Duodenal mucosa (tissue), 2 donors: ENCODE results near the gene OOSP2.

Source experiments
- H3K27ac ChIP-seq: one replicate; pipeline ENCODE4 v1.7.0; 2013; ENCODE audit warnings: low read depth, low read length
- H3K27me3 ChIP-seq, 2 donors: one replicate each; pipeline ENCODE4 v1.7.0; 2013; ENCODE audit warnings: low read length in 2 of 2, control low read depth in 1 of 2; ENCODE audit not compliant: insufficient read depth in 2 of 2, control insufficient read depth in 1 of 2
- H3K36me3 ChIP-seq, 2 donors: one replicate each; pipeline ENCODE4 v1.7.0; 2013; ENCODE audit warnings: low read length in 2 of 2, control low read depth in 1 of 2; ENCODE audit not compliant: insufficient read depth in 2 of 2, control insufficient read depth in 1 of 2
- H3K4me1 ChIP-seq, 2 donors: one replicate each; pipeline ENCODE4 v1.7.0; 2013; ENCODE audit warnings: low read length in 2 of 2, control low read depth in 1 of 2; ENCODE audit not compliant: insufficient read depth in 2 of 2, control insufficient read depth in 1 of 2
- H3K4me3 ChIP-seq, 2 donors: one replicate each; pipeline ENCODE4 v1.7.0; 2013; ENCODE audit warnings: low read length in 2 of 2, low read depth in 1 of 2
- H3K9ac ChIP-seq, 2 donors: one replicate each; pipeline ENCODE4 v1.7.0; 2013; ENCODE audit warnings: low read length in 2 of 2, low read depth in 1 of 2
- H3K9me3 ChIP-seq, 2 donors: one replicate each; pipeline ENCODE4 v1.7.0; 2013; ENCODE audit warnings: low read length in 2 of 2, control low read depth in 1 of 2; ENCODE audit not compliant: control insufficient read depth in 1 of 2

The OOSP2 gene

GRCh38 chr11:60077981-60078380, 37.8 kb downstream of the OOSP2 start:
- Histone ChIP-seq H3K36me3 (no peaks in the 10 kb centered on the region), H3K9me3 (no peaks in the 10 kb centered on the region), H3K27ac (no peak overlapping the region), H3K4me3 (no peak overlapping the region), H3K9ac (no peak overlapping the region), H3K4me1 (no peaks in the 10 kb centered on the region), H3K27me3 (no peaks in the 10 kb centered on the region)

GRCh38 chr11:60078745-60079144, 38.5 kb downstream of the OOSP2 start:
- no peak overlapping the region for H3K27ac ChIP-seq
- no peak overlapping the region for H3K9ac ChIP-seq
- no peaks in the 10 kb centered on the region for H3K4me1 ChIP-seq
- H3K36me3 ChIP-seq, result no peaks in the 10 kb centered on the region
- no peak overlapping the region for H3K4me3 ChIP-seq
- H3K9me3 ChIP-seq, result no peaks in the 10 kb centered on the region
- H3K27me3 ChIP-seq, result no peaks in the 10 kb centered on the region

GRCh38 chr11:60080535-60080934, 40.3 kb downstream of the OOSP2 start:
- H3K4me1 ChIP-seq, result no peaks in the 10 kb centered on the region
- H3K9ac ChIP-seq, result no peak overlapping the region
- no peaks in the 10 kb centered on the region for H3K36me3 ChIP-seq
- no peak overlapping the region for H3K27ac ChIP-seq
- H3K27me3 ChIP-seq, result peaks cover 0 to 6% of the 10 kb centered on the region in 2 donors
- no peaks in the 10 kb centered on the region for H3K9me3 ChIP-seq
- no peak overlapping the region for H3K4me3 ChIP-seq

GRCh38 chr11:60084631-60085273, 44.5 kb downstream of the OOSP2 start:
- no peaks in the 10 kb centered on the region for H3K36me3 ChIP-seq
- H3K4me3 ChIP-seq, result no peak overlapping the region
- peaks cover 0 to 6% of the 10 kb centered on the region in 2 donors for H3K27me3 ChIP-seq
- no peak overlapping the region for H3K27ac ChIP-seq
- no peak overlapping the region for H3K9ac ChIP-seq
- H3K4me1 ChIP-seq, result no peaks in the 10 kb centered on the region
- no peaks in the 10 kb centered on the region for H3K9me3 ChIP-seq

GRCh38 chr11:60085909-60086308, 45.7 kb downstream of the OOSP2 start:
- Histone ChIP-seq H3K36me3 (no peaks in the 10 kb centered on the region), H3K9me3 (no peaks in the 10 kb centered on the region), H3K4me3 (no peak overlapping the region), H3K27ac (no peak overlapping the region), H3K9ac (no peak overlapping the region), H3K4me1 (no peaks in the 10 kb centered on the region), H3K27me3 (peaks cover 0 to 6% of the 10 kb centered on the region in 2 donors)

- Histone ChIP-seq H3K4me3 (no peak overlapping the region), H3K36me3 (no peaks in the 10 kb centered on the region), H3K27me3 (peaks cover 0 to 6% of the 10 kb centered on the region in 2 donors), H3K9ac (no peak overlapping the region), H3K27ac (no peak overlapping the region), H3K9me3 (no peaks in the 10 kb centered on the region), H3K4me1 (no peaks in the 10 kb centered on the region)
These were observed 47.0 kb downstream of the OOSP2 start for GRCh38 chr11:60087239-60087638.

GRCh38 chr11:60088364-60088763, 48.2 kb downstream of the OOSP2 start, which contains the start of gene MS4A2:
Gene MS4A2 (plus strand): TSS chr11:60088664. CDS start chr11:60088766, 102 bp downstream.
- no peak within 1 kb of the TSS for H3K4me3 ChIP-seq
- peaks cover 0 to 6% of the 10 kb centered on the region in 2 donors for H3K27me3 ChIP-seq
- H3K36me3 ChIP-seq, result no peaks in the 10 kb centered on the region
- no peak within 1 kb of the TSS for H3K9ac ChIP-seq
- no peaks in the 10 kb centered on the region for H3K4me1 ChIP-seq
- H3K27ac ChIP-seq, result no peak within 1 kb of the TSS
- H3K9me3 ChIP-seq, result no peaks in the 10 kb centered on the region

- no peaks in the 10 kb centered on the region for H3K36me3 ChIP-seq
- H3K9ac ChIP-seq, result no peak overlapping the region
- H3K27me3 ChIP-seq, result no peaks in the 10 kb centered on the region
- H3K4me1 ChIP-seq, result peaks cover 9 to 11% of the 10 kb centered on the region in 2 donors
- no peak overlapping the region for H3K4me3 ChIP-seq
- H3K9me3 ChIP-seq, result no peaks in the 10 kb centered on the region
- H3K27ac ChIP-seq, result no peak overlapping the region
These were observed 55.4 kb downstream of the OOSP2 start for GRCh38 chr11:60095477-60096120.

GRCh38 chr11:60097189-60097588, 57.0 kb downstream of the OOSP2 start:
- H3K27ac ChIP-seq, result no peak overlapping the region
- no peak overlapping the region for H3K9ac ChIP-seq
- H3K9me3 ChIP-seq, result no peaks in the 10 kb centered on the region
- no peak overlapping the region for H3K4me3 ChIP-seq
- no peaks in the 10 kb centered on the region for H3K27me3 ChIP-seq
- H3K4me1 ChIP-seq, result peaks cover 9 to 11% of the 10 kb centered on the region in 2 donors
- H3K36me3 ChIP-seq, result no peaks in the 10 kb centered on the region
